NCI-H1105 (cell line): ENCODE measurements around the gene BASP1.
A peak's percentile ranks its signal among the peaks of the same experiment; 100 is the strongest.

Experiments used
- DNase-seq: peaks from one replicate; lab custom pipeline; 2025; lab: John Stamatoyannopoulos, UW

The BASP1 gene

GRCh38 chr5:17217493-17218352 is at the start of gene BASP1:
BASP1 (plus strand) TSS chr5:17217631; CDS start chr5:17275217, 57,586 bp downstream.
- DNase-seq: peak; percentile 12

GRCh38 chr5:17169507-17169906 is 47.9 kb upstream of the BASP1 start:
- DNase-seq: no peak

GRCh38 chr5:17172791-17173190 is 44.6 kb upstream of the BASP1 start:
- no peak for DNase-seq

GRCh38 chr5:17174965-17175364 is 42.5 kb upstream of the BASP1 start:
- no peak for DNase-seq

- DNase-seq: no peak
Observed at GRCh38 chr5:17177501-17178372, 39.7 kb upstream of the BASP1 start.

GRCh38 chr5:17178373-17178675 is 39.1 kb upstream of the BASP1 start:
- no peak for DNase-seq

GRCh38 chr5:17180330-17180843 is 37.0 kb upstream of the BASP1 start:
- no peak for DNase-seq

- DNase-seq: no peak
Observed at GRCh38 chr5:17180864-17181723, 36.3 kb upstream of the BASP1 start.

GRCh38 chr5:17182494-17182893 is 34.9 kb upstream of the BASP1 start:
- no peak for DNase-seq

GRCh38 chr5:17182981-17183380 is 34.5 kb upstream of the BASP1 start:
- no peak for DNase-seq

- no peak for DNase-seq
Observed at GRCh38 chr5:17183831-17184230, 33.6 kb upstream of the BASP1 start.

- no peak for DNase-seq
Observed at GRCh38 chr5:17184588-17184987, 32.8 kb upstream of the BASP1 start.

- DNase-seq: no peak
Observed at GRCh38 chr5:17185349-17185748, 32.1 kb upstream of the BASP1 start.

- DNase-seq: no peak
Observed at GRCh38 chr5:17185773-17186172, 31.7 kb upstream of the BASP1 start.

GRCh38 chr5:17186256-17186655 is 31.2 kb upstream of the BASP1 start:
- no peak for DNase-seq

GRCh38 chr5:17187011-17187785 is 30.2 kb upstream of the BASP1 start:
- no peak for DNase-seq

- DNase-seq: no peak
Observed at GRCh38 chr5:17187786-17188170, 29.7 kb upstream of the BASP1 start.

GRCh38 chr5:17189381-17190036 is 27.9 kb upstream of the BASP1 start:
- DNase-seq: peak; percentile 59

- DNase-seq: no peak
Observed at GRCh38 chr5:17190242-17190778, 27.1 kb upstream of the BASP1 start.

GRCh38 chr5:17190799-17191391 is 26.5 kb upstream of the BASP1 start:
- no peak for DNase-seq
